B cell (primary cell): ENCODE data around the gene BBS7. TPM values are rescaled to one million over a fixed set of nuclear protein-coding genes. Genes with fewer than 3 reads are reported as not detected.
A peak's percentile ranks its signal among the peaks of the same experiment; 100 is the strongest.

Experiments
- ATAC-seq: fragments of 200-7000 bp; cut with Tn5 transposase; one replicate; pipeline ENCODE4 v1.10.0; 2021; ENCODE audit warnings: low read depth, mild to moderate bottlenecking, moderate number of reproducible peaks, moderate library complexity
- CTCF ChIA-PET: fragments of 350-600 bp; sonication (Branson Sonifier 250); formaldehyde crosslinking; loops from one replicate; lab custom pipeline; 2021; ENCODE audit warnings: antibody characterized with exemption, inconsistent platforms; lab: Charles Lee
- POLR2A ChIA-PET: fragments of 350-600 bp; sonication (Branson Sonifier 250); formaldehyde crosslinking; loops from one replicate; lab custom pipeline; 2021; ENCODE audit warnings: antibody characterized with exemption; lab: Charles Lee
- DNase-seq: peaks from one replicate; pipeline ENCODE4 v3.0.0; 2013
- H2AFZ ChIP-seq: 2 replicates; pipeline ENCODE4 v1.6.1; 2012; ENCODE audit warnings: mild to moderate bottlenecking, low read depth, low read length; ENCODE audit not compliant: insufficient read depth, poor library complexity, severe bottlenecking
- H3K27ac ChIP-seq, 2 donors: 1 replicate in 1 of 2; 2 replicates in 1 of 2; pipeline ENCODE4 v1.5.1; 2012 to 2013; ENCODE audit warnings: low read length in 2 of 2, mild to moderate bottlenecking in 2 of 2, moderate library complexity in 1 of 2
- H3K27me3 ChIP-seq, 4 experiments: fragments of 200-600 bp in 1 of 4; sonication (generic) in 1 of 4; replicated peaks in 1 of 4; 1 replicate in 2 of 4; 2 replicates in 2 of 4; pipeline versions ENCODE4 v1.6.1 to v1.7.0; 2013 to 2016; ENCODE audit warnings: low read length in 3 of 4, mild to moderate bottlenecking in 2 of 4, mixed read lengths in 1 of 4, moderate library complexity in 1 of 4; ENCODE audit not compliant: insufficient read depth in 4 of 4, control insufficient read depth in 3 of 4; ENCODE audit errors: control extremely low read depth in 1 of 4
- H3K36me3 ChIP-seq, 2 experiments: replicated peaks in 1 of 2; 1 replicate in 1 of 2; 2 replicates in 1 of 2; pipeline versions ENCODE4 v1.6.1 to v1.7.1; 2013; ENCODE audit warnings: low read length in 1 of 2; ENCODE audit not compliant: insufficient read depth in 2 of 2, control insufficient read depth in 1 of 2; ENCODE audit errors: control extremely low read depth in 1 of 2, extremely low read depth in 1 of 2
- H3K4me1 ChIP-seq, 2 donors: fragments of 200-600 bp in 1 of 2; sonication (generic) in 1 of 2; 1 replicate in 1 of 2; 2 replicates in 1 of 2; pipeline versions ENCODE4 v1.5.1 to v1.6.1; 2013 to 2017; ENCODE audit warnings: low read length in 2 of 2; ENCODE audit not compliant: control insufficient read depth in 2 of 2, insufficient read depth in 2 of 2
- H3K4me2 ChIP-seq: replicated peaks from 2 replicates; pipeline ENCODE3; 2012; ENCODE audit warnings: mild to moderate bottlenecking, low read depth, low read length; ENCODE audit not compliant: poor library complexity, severe bottlenecking
- H3K4me3 ChIP-seq, 5 experiments: fragments of 200-600 bp in 1 of 5; sonication (generic) in 1 of 5; 1 replicate in 3 of 5; 2 replicates in 2 of 5; pipeline versions ENCODE4 v1.5.1 to v1.7.0; 2011 to 2016; ENCODE audit warnings: low read length in 4 of 5, mild to moderate bottlenecking in 4 of 5, low read depth in 2 of 5, control low read depth in 1 of 5, moderate library complexity in 1 of 5; ENCODE audit not compliant: insufficient read depth in 1 of 5; ENCODE audit errors: control extremely low read depth in 1 of 5, extremely low read depth in 1 of 5
- H3K79me2 ChIP-seq: fragments of 200-600 bp; sonication (generic); one replicate; pipeline ENCODE4 v1.6.0; 2016; ENCODE audit warnings: low read length; ENCODE audit not compliant: control insufficient read depth, insufficient read depth
- H3K9ac ChIP-seq: fragments of 200-600 bp; sonication (generic); 2 replicates; pipeline ENCODE4 v1.6.1; 2017; ENCODE audit warnings: mild to moderate bottlenecking, low read length, moderate library complexity
- H3K9me3 ChIP-seq, 3 donors: one replicate each; pipeline versions ENCODE4 v1.6.1 to v1.7.1; 2013; ENCODE audit warnings: low read length in 2 of 3; ENCODE audit not compliant: control insufficient read depth in 2 of 3, insufficient read depth in 1 of 3; ENCODE audit errors: control extremely low read depth in 1 of 3
- H4K20me1 ChIP-seq: 2 replicates; pipeline ENCODE4 v1.6.0; 2012; ENCODE audit warnings: mild to moderate bottlenecking, low read length; ENCODE audit not compliant: insufficient read depth, control insufficient read depth, poor library complexity, severe bottlenecking
- H3K27ac Mint-ChIP-seq: one replicate; pipeline ENCODE4 v1.8.0; 2021; ENCODE audit warnings: mixed read lengths
- H3K27me3 Mint-ChIP-seq: one replicate; pipeline ENCODE4 v1.8.0; 2021; ENCODE audit warnings: mixed read lengths
- H3K4me1 Mint-ChIP-seq: one replicate; pipeline ENCODE4 v1.8.0; 2021; ENCODE audit warnings: mixed read lengths
- H3K4me3 Mint-ChIP-seq: one replicate; pipeline ENCODE4 v1.8.0; 2021; ENCODE audit warnings: mixed read lengths
- H3K9me3 Mint-ChIP-seq: one replicate; pipeline ENCODE4 v1.8.0; 2022; ENCODE audit warnings: mixed read lengths; ENCODE audit not compliant: insufficient read depth
- CTCF ChIP-seq: fragments of 200-600 bp; IDR thresholded peaks from one replicate; pipeline ENCODE4 v1.8.0; 2022; ENCODE audit warnings: antibody characterized with exemption, mild to moderate bottlenecking
- EZH2 ChIP-seq: IDR thresholded peaks from 2 replicates; pipeline ENCODE4 v1.6.1; 2012; ENCODE audit warnings: borderline replicate concordance, low read depth, mild to moderate bottlenecking, moderate library complexity, low read length; ENCODE audit not compliant: insufficient read depth, poor library complexity, severe bottlenecking
- WGBS: methylation state at CpG from one replicate; pipeline ENCODE4 v1.1.5; 2013; ENCODE audit warnings: missing lambda C conversion rate; ENCODE audit not compliant: insufficient coverage; 5-methylcytosine and 5-hydroxymethylcytosine counted together
- intact Hi-C: fragments of 100-400 bp; cut with micrococcal nuclease; formaldehyde crosslinking; loops from one replicate; pipeline ENCODE4 v1.10.0; 2022
- polyA plus RNA-seq: library from polyadenylated mRNA; depleted of rRNA; stranded (reverse); fragments of >200 nt; gene quantifications from 2 replicates; pipeline ENCODE4 v1.2.3, GENCODE V29; 2012
- total RNA-seq, 2 donors: library from RNA; stranded (reverse); fragments of 120-200 nt in 1 of 2; gene quantifications; 1 replicate in 1 of 2; 2 replicates in 1 of 2; pipeline versions ENCODE4 v1.2.3 to v1.2.4, GENCODE V29; 2013 to 2022

The BBS7 gene
- total and polyA plus RNA-seq, 2 donors (not counting 1 experiment from before 2014, with no cell fraction given): 4.3 to 9.1 TPM

GRCh38 chr4:121827853-121828252, 42.4 kb downstream of the BBS7 start:
- no peaks in the 10 kb centered on the region for H4K20me1 ChIP-seq
- no peaks in the 10 kb centered on the region for H3K27me3 Mint-ChIP-seq
- no peak overlapping the region for H3K27ac Mint-ChIP-seq
- H3K36me3 ChIP-seq: peaks cover 0 to 3% of the 10 kb centered on the region in 2 experiments
- H3K27me3 ChIP-seq: no peaks in the 10 kb centered on the region
- no peak overlapping the region for H3K9ac ChIP-seq
- H3K79me2 ChIP-seq: peaks cover 3% of the 10 kb centered on the region
- ATAC-seq (no peak), DNase-seq (no peak)
- H3K4me1 Mint-ChIP-seq: peaks cover 11% of the 10 kb centered on the region
- ChIA-PET CTCF (no interaction called here), POLR2A (no interaction called here)
- no peaks in the 10 kb centered on the region for H3K9me3 Mint-ChIP-seq
- H3K27ac ChIP-seq: no peak overlapping the region
- H3K4me2 ChIP-seq: no peak overlapping the region
- H3K4me3 ChIP-seq: no peak overlapping the region
- no peak overlapping the region for H3K4me3 Mint-ChIP-seq
- intact Hi-C loops: no loop called here
- no peaks in the 10 kb centered on the region for H3K9me3 ChIP-seq
- WGBS: no CpG with 5 or more reads among the region's 1 CpG
- no peak overlapping the region for H2AFZ ChIP-seq
- H3K4me1 ChIP-seq: peaks cover 6 to 7% of the 10 kb centered on the region in 2 donors
- TF ChIP-seq EZH2: no peak
- TF ChIP-seq CTCF: no peak

GRCh38 chr4:121824950-121825349, 45.3 kb downstream of the BBS7 start:
- Histone ChIP-seq H3K4me3 (no peak overlapping the region), H3K9ac (no peak overlapping the region), H4K20me1 (no peaks in the 10 kb centered on the region), H3K27me3 (no peaks in the 10 kb centered on the region), H3K79me2 (peaks cover 9% of the 10 kb centered on the region), H3K27ac (no peak overlapping the region), H3K9me3 (no peaks in the 10 kb centered on the region), H3K4me2 (no peak overlapping the region), H3K36me3 (peaks cover 2 to 3% of the 10 kb centered on the region in 2 experiments), H3K4me1 (peaks cover 8 to 10% of the 10 kb centered on the region in 2 donors), H2AFZ (no peak overlapping the region)
- WGBS: no CpG with 5 or more reads among the region's 2 CpGs
- DNase-seq (no peak), ATAC-seq (no peak)
- Mint-ChIP-seq H3K9me3 (no peaks in the 10 kb centered on the region), H3K4me1 (peaks cover 16% of the 10 kb centered on the region), H3K27me3 (no peaks in the 10 kb centered on the region), H3K4me3 (peak overlapping the region; percentile 27), H3K27ac (no peak overlapping the region)
- CTCF ChIA-PET: interaction anchor here (1.3 kb wide), 2 partner anchors 39 to 45 kb away, joined by 3 to 5 read pairs; partner anchors contain the start of gene BBS7
- no peak for TF ChIP-seq CTCF
- TF ChIP-seq EZH2: no peak
- intact Hi-C loops: loop anchor here (1.0 to 5.0 kb wide), 4 partner anchors 45 to 1097 kb away; partner anchors contain the start of genes BBS12, BBS7 and NUDT6
- POLR2A ChIA-PET: interaction anchor here (1.5 kb wide), 1 partner anchor 24 kb away, joined by 7 read pairs; the partner anchor contains the start of gene EXOSC9
